A673 (cell line): ENCODE data around the gene EPB41L5.
"Not testable (repeated sequence)": the region's sequence is repeated elsewhere in the genome, so short reads cannot be mapped to it uniquely, and the experiment has no call there.

Source experiments
- CTCF ChIP-seq: fragments of 300-800, 200-600 bp; sonication (generic); conservative IDR thresholded peaks from 2 replicates; pipeline ENCODE4 v1.5.1; 2017; ENCODE audit warnings: low read depth, mild to moderate bottlenecking, antibody characterized with exemption, low read length, moderate library complexity, mixed read lengths
- EZH2 ChIP-seq: fragments of 200-600 bp; sonication (generic); IDR thresholded peaks from 2 replicates; pipeline ENCODE4 v1.6.1; 2017; ENCODE audit warnings: borderline replicate concordance, low read depth, mild to moderate bottlenecking, mixed read lengths, antibody characterized with exemption, low read length; ENCODE audit not compliant: poor library complexity, severe bottlenecking

- TF ChIP-seq CTCF, EZH2: not testable (repeated sequence)
These were observed 187.1 kb downstream of the EPB41L5 start for GRCh38 chr2:120199817-120200459.
